HG03460 (cell line): ENCODE data around the gene DSCAML1.

ENCODE experiments used
- ATAC-seq: cut with Tn5 transposase; IDR thresholded peaks from one replicate; pipeline ENCODE4 v1.9.1; 2021; ENCODE audit not compliant: unreplicated experiment

The DSCAML1 gene

GRCh38 chr11:117642396-117642795 lies 154.6 kb downstream of the DSCAML1 start:
- no peak for ATAC-seq

- no peak for ATAC-seq
Observed at GRCh38 chr11:117641008-117641915, 155.8 kb downstream of the DSCAML1 start.

- no peak for ATAC-seq
Observed at GRCh38 chr11:117640041-117640440, 157.0 kb downstream of the DSCAML1 start.

GRCh38 chr11:117639601-117640000 lies 157.4 kb downstream of the DSCAML1 start:
- no peak for ATAC-seq

GRCh38 chr11:117638911-117639543 lies 158.0 kb downstream of the DSCAML1 start:
- no peak for ATAC-seq

GRCh38 chr11:117634756-117635603 lies 162.0 kb downstream of the DSCAML1 start:
- ATAC-seq = no peak

GRCh38 chr11:117633976-117634755 lies 162.8 kb downstream of the DSCAML1 start:
- ATAC-seq = no peak

- ATAC-seq = no peak
Observed at GRCh38 chr11:117633186-117633754, 163.7 kb downstream of the DSCAML1 start.

GRCh38 chr11:117632306-117632705 lies 164.7 kb downstream of the DSCAML1 start:
- no peak for ATAC-seq

GRCh38 chr11:117631336-117632140 lies 165.5 kb downstream of the DSCAML1 start:
- ATAC-seq = no peak

- ATAC-seq = no peak
Observed at GRCh38 chr11:117629891-117630538, 167.0 kb downstream of the DSCAML1 start.

GRCh38 chr11:117629146-117629545 lies 167.9 kb downstream of the DSCAML1 start:
- no peak for ATAC-seq

GRCh38 chr11:117627259-117627658 lies 169.8 kb downstream of the DSCAML1 start:
- ATAC-seq = no peak

- no peak for ATAC-seq
Observed at GRCh38 chr11:117626576-117626975, 170.4 kb downstream of the DSCAML1 start.

GRCh38 chr11:117625237-117625636 lies 171.8 kb downstream of the DSCAML1 start:
- ATAC-seq = no peak

- no peak for ATAC-seq
Observed at GRCh38 chr11:117623831-117624271, 173.2 kb downstream of the DSCAML1 start.

- ATAC-seq = no peak
Observed at GRCh38 chr11:117621226-117621625, 175.8 kb downstream of the DSCAML1 start.

GRCh38 chr11:117620659-117621058 lies 176.4 kb downstream of the DSCAML1 start:
- ATAC-seq = no peak

- no peak for ATAC-seq
Observed at GRCh38 chr11:117620086-117620485, 176.9 kb downstream of the DSCAML1 start.
